HCT116 (cell line): ENCODE data around the gene ATG4A.

ENCODE experiments used
- EZH2phosphoT487 ChIP-seq: fragments of 200-600 bp; IDR thresholded peaks from 2 replicates; pipeline ENCODE4 v1.6.1; 2018; ENCODE audit warnings: antibody characterized with exemption, borderline replicate concordance
- ZBTB33 ChIP-seq: IDR thresholded peaks from 2 replicates; pipeline ENCODE4 v1.6.1; 2011; ENCODE audit warnings: mild to moderate bottlenecking, low read length, moderate library complexity; ENCODE audit not compliant: insufficient replicate concordance; ENCODE audit errors: extremely low read depth
- TF ChIP-seq, protein P1 (sequence below), 3 experiments: fragments of 200-600 bp in 1 of 3; sonication (generic) in 1 of 3; IDR thresholded peaks in 2 of 3; conservative IDR thresholded peaks in 1 of 3; 2 replicates each; pipeline ENCODE4 v1.5.1; 2012 to 2017; ENCODE audit warnings: low read depth in 2 of 3, low read length in 2 of 3, antibody characterized with exemption in 1 of 3, borderline replicate concordance in 1 of 3, control low read depth in 1 of 3, mild to moderate bottlenecking in 1 of 3, mixed read lengths in 1 of 3, mixed run types in 1 of 3, moderate library complexity in 1 of 3; ENCODE audit not compliant: insufficient read depth in 1 of 3

DNA sequence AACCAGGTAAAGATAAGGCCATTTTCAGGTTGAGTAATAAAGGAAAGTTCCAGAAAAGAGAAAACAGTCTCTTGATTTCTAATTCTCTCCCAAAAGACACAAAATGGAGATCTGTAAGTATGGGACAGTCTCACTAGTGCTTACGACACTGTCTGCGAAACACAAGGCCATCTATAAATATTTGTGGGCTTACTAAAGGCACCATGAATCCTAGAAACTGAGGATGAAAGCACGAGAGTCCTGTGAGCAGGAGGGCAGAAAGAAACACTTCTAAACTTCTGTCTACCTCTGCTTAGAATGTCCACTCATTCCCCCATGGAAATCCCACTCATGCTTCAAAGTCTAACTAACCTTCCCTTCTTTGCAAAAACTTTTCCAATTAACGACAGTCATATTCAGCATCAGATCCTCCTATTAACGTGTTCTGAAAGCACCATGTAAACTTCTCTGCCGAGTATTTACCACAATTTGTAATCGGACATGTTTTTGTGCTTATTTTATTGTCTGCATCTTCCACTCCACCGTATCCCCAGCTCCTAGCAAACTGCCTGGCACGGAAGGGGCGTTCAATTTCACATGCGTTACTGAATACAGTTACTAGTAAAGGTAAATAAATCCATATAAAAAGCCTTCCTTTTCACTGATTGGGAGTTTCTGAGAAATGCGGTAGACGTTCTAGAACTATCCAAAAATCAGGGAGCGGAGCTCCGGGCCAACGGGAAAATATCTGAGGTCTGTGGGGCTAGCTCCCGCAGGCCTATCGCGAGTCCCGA lies 901 bp upstream of the ATG4A start:
- TF ChIP-seq, protein P1, sequence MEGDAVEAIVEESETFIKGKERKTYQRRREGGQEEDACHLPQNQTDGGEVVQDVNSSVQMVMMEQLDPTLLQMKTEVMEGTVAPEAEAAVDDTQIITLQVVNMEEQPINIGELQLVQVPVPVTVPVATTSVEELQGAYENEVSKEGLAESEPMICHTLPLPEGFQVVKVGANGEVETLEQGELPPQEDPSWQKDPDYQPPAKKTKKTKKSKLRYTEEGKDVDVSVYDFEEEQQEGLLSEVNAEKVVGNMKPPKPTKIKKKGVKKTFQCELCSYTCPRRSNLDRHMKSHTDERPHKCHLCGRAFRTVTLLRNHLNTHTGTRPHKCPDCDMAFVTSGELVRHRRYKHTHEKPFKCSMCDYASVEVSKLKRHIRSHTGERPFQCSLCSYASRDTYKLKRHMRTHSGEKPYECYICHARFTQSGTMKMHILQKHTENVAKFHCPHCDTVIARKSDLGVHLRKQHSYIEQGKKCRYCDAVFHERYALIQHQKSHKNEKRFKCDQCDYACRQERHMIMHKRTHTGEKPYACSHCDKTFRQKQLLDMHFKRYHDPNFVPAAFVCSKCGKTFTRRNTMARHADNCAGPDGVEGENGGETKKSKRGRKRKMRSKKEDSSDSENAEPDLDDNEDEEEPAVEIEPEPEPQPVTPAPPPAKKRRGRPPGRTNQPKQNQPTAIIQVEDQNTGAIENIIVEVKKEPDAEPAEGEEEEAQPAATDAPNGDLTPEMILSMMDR (IDR thresholded peaks at IDR 0.05 in 2 of 3, conservative IDR thresholded peaks at IDR 0.05 in 1 of 3; ENCODE audit: borderline replicate concordance in 1 of 3, insufficient read depth in 1 of 3, low read depth in 2 of 3, low read length in 2 of 3), result no peak
- TF ChIP-seq ZBTB33, result no peak
- no peak for TF ChIP-seq EZH2phosphoT487
